Spleen (tissue), 7 donors: Measurements from ENCODE around the gene PTPRU.

Source experiments
- POLR2A ChIP-seq, 3 donors: fragments of 450-650 bp; IDR thresholded peaks; one replicate each; pipeline ENCODE4 v1.5.1; 2017; ENCODE audit warnings: antibody characterized with exemption in 3 of 3, mild to moderate bottlenecking in 1 of 3
- TF ChIP-seq, protein P1 (sequence below), 11 experiments: fragments of 200-600 bp in 7 of 11; fragments of 450-650 bp in 4 of 11; sonication (generic) in 4 of 11; IDR thresholded peaks in 8 of 11; conservative IDR thresholded peaks in 3 of 11; 1 replicate in 7 of 11; 2 replicates in 4 of 11; pipeline versions ENCODE4 v1.4.0 to v1.8.0; 2016 to 2021; ENCODE audit warnings: antibody characterized with exemption in 11 of 11, inconsistent platforms in 4 of 11, mild to moderate bottlenecking in 1 of 11
- donor health status: DM: no; HTN: no; CAD: no; lungs with moderate emphysema.
- donor health status: DM: no; HTN: no; CAD: no.
- donor health status: DM: no; HTN: no; CAD: no.

DNA sequence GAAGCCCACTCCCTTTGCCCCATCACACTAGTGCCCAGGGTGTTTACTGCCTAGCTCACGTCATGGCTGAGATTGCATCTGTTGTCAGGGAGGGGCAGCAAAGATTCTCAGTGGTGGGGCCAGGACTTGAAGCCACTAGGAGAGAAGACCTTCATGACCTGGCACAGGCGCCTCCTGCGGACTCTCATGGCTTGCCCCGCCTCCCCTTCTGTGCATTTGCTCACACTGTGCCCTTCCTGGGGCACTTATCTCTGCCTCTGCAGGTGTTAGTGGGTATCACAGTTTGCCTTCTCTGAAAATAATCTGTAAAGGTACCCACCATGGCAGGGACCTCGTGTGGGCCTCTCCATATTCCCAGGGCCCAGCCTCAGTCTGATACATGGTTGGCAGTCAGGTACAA lies 20.1 kb downstream of the PTPRU start:
- TF ChIP-seq POLR2A (IDR thresholded peaks at IDR 0.05) = no peak
- TF ChIP-seq, protein P1, sequence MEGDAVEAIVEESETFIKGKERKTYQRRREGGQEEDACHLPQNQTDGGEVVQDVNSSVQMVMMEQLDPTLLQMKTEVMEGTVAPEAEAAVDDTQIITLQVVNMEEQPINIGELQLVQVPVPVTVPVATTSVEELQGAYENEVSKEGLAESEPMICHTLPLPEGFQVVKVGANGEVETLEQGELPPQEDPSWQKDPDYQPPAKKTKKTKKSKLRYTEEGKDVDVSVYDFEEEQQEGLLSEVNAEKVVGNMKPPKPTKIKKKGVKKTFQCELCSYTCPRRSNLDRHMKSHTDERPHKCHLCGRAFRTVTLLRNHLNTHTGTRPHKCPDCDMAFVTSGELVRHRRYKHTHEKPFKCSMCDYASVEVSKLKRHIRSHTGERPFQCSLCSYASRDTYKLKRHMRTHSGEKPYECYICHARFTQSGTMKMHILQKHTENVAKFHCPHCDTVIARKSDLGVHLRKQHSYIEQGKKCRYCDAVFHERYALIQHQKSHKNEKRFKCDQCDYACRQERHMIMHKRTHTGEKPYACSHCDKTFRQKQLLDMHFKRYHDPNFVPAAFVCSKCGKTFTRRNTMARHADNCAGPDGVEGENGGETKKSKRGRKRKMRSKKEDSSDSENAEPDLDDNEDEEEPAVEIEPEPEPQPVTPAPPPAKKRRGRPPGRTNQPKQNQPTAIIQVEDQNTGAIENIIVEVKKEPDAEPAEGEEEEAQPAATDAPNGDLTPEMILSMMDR (IDR thresholded peaks at IDR 0.05 in 8 of 11, conservative IDR thresholded peaks at IDR 0.05 in 3 of 11) = no peak
